GM12801 (cell line): Measurements from ENCODE around the gene RFPL1.

Experiments
- TF ChIP-seq, protein P1 (sequence below): IDR thresholded peaks from one replicate; pipeline ENCODE4 v1.5.1; 2011; ENCODE audit warnings: control low read depth; ENCODE audit not compliant: insufficient read length; ENCODE audit errors: extremely low read depth

The RFPL1 gene

DNA sequence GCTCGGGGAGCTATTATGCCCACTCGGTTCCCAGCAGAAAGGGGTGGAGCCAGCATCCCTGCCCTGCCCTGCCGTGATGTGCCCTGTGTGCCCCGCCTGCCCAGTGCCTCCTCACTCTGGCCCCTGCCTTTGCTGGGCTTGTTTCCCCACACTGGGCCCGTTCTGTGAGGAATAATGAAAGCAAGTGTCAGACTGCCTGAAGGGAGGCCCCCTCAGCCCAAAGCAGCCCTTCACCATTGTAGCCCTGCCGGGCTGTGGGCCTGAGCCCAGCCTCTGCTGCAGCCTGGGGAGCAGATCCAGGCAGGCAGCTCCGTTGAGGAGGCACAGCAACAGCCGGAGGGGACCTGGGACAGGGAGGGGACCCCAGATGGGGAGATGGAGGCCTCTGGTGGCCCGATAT is 21.4 kb downstream of the RFPL1 start:
- TF ChIP-seq, protein P1, sequence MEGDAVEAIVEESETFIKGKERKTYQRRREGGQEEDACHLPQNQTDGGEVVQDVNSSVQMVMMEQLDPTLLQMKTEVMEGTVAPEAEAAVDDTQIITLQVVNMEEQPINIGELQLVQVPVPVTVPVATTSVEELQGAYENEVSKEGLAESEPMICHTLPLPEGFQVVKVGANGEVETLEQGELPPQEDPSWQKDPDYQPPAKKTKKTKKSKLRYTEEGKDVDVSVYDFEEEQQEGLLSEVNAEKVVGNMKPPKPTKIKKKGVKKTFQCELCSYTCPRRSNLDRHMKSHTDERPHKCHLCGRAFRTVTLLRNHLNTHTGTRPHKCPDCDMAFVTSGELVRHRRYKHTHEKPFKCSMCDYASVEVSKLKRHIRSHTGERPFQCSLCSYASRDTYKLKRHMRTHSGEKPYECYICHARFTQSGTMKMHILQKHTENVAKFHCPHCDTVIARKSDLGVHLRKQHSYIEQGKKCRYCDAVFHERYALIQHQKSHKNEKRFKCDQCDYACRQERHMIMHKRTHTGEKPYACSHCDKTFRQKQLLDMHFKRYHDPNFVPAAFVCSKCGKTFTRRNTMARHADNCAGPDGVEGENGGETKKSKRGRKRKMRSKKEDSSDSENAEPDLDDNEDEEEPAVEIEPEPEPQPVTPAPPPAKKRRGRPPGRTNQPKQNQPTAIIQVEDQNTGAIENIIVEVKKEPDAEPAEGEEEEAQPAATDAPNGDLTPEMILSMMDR, result no peak

DNA sequence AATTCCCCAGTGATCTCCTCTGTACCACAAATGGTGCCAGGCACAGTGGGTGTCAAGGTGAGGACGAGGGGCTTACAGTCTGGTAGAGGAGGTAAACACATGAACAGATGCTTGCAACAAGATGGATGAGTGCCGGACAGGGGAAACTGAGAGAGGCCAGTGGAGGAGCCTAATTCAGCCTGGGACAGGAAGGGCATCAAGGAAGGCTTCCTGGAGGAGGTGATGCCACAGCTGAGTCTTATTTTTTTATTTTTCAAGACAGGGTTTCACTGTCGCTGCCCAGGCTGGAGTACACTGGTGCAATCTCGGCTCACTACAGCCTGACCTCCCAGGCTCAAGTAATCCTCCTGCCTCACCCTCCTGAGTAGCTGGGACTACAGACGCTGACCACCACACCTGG is 22.9 kb downstream of the RFPL1 start:
- TF ChIP-seq, protein P1, result no peak

DNA sequence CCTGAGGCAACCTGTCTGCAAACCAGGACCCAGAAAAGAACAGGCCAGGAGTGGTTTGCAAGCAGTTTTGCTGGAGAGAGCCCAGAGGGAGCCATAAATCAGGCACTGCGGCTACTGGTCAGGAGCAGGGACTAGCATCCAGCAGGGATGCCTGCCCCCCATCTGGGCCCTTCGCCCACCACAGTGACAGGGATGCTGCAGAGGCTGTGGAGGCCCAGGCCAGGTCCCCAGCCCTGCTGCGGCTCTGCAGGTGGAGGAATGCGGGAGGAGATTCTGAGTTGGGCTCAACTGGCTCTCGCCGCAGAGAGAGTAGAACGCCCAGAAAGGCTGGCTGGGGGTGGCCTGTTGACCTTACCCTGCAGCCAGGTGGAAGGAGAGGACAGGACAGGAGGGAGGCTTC is 25.2 kb downstream of the RFPL1 start:
- TF ChIP-seq, protein P1, result no peak

DNA sequence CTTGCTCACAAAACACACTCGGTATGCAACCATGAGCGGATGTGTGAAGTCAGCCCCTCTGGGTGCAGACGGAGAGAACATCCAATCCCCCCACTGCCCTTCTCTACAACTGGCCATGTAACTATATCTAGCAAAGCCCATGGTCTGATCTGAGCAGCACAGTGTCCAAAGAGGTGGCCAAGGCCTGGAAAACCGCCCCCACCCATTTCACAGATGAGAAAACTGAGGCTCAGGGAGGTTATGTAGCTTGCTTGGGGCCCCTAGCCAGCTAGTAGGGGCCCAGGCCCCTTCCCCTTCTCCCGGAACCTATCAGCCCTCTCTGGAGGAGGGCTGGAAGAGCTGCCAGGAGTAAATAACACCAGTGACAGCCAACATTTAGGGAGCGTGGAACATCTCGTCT is 26.2 kb downstream of the RFPL1 start:
- TF ChIP-seq, protein P1, result no peak

DNA sequence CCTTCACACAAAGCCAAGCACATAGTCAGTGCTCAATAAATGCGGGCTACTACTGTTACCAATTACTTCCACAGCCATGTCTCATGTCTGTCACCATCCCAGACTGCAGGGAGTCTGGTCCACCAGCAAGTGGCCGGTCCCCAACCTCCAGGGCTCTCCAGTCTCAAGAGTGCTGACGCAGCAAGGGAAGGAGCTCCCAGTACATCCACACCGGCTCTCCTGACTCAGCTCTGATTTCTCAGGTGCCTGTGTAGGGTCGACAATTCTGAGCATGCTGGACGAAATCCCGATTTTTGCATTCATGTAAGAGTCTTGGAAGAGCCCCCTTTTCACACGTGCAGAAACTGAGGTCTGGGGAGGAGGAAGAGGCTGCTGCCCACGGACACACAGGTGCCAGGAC is 31.4 kb downstream of the RFPL1 start:
- TF ChIP-seq, protein P1, result no peak

DNA sequence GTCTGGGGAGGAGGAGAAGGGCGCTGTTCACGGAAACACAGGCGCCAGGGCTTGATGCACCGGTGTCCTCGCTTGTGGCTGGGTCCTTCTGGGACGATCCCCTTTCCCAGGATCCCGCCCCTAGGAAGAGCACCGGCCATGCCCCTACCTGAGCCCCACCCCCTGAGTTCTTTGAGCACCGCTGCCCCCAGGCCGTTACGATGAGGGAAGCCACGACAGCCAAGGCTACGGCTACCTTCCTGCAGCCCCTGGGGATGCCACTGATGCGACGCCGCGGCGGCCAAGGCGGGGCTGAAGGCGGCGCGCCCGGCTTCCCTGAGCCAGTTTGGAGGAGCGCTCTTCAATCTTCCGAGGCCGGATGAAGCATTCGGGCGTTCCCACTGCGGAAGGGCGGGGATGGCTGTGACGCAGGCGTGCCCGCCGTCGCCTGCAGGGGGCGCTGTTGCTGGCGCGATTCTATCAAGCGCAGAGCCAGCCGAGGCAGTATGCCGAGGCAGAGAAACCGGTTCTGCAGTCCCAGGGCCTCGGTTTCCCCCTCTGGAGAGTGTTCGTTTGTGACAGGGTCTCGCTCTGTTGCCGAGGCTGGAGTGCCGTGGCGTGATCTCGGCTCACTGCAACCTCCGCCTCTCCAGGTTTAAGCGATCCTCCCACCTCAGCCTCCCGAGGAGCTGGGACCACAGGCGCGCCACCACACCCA is 31.9 kb downstream of the RFPL1 start:
- TF ChIP-seq, protein P1, result no peak

DNA sequence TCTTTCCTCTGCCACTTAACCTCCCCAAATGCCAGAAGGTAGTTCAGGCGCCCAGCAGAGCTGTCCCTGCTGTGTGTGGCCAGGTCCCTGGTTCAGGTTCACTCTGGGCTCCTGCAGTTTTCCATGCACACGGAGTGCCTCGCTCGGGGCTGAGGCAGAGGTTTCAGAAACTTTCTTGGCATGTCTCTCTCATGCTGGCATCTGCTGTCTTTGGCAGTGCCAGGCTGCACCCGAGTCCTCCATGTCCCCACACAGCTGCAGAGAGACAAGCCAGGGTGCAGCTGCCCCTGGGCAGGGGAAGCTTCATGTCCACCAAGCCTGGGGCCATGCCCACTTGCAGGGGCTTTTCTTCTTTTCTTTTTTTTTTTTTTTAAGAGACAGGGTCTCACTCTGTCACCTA is 34.6 kb downstream of the RFPL1 start:
- TF ChIP-seq, protein P1, result no peak
